WTC11 (cell line): ENCODE results near the gene DPYSL3. TPM values are rescaled to one million over a fixed set of nuclear protein-coding genes. Genes with fewer than 3 reads are reported as not detected.

ENCODE experiments used
- ATAC-seq: fragments of 200-7000 bp; cut with Tn5 transposase; 2 replicates; pipeline ENCODE4 v1.10.0; 2021; ENCODE audit warnings: mild to moderate bottlenecking, moderate library complexity
- CTCF ChIA-PET: fragments of 300-600 bp; sonication (Branson Sonifier 250); formaldehyde crosslinking; loops from one replicate; lab custom pipeline; 2021; ENCODE audit warnings: antibody characterized with exemption; lab: Charles Lee
- POLR2A ChIA-PET: fragments of 350-600 bp; sonication (Branson Sonifier 250); formaldehyde crosslinking; loops from one replicate; lab custom pipeline; 2021; ENCODE audit warnings: antibody characterized with exemption; lab: Charles Lee
- DNase-seq: peaks from one replicate; pipeline ENCODE4 v3.0.0; 2021; ENCODE audit warnings: low spot score
- H3K27ac Mint-ChIP-seq: 2 replicates; pipeline ENCODE4 v1.8.0; 2021; ENCODE audit warnings: mixed read lengths
- H3K27me3 Mint-ChIP-seq: 2 replicates; pipeline ENCODE4 v1.8.0; 2021; ENCODE audit warnings: low read depth, mild to moderate bottlenecking, moderate library complexity, mixed read lengths
- H3K36me3 Mint-ChIP-seq: 2 replicates; pipeline ENCODE4 v1.8.0; 2021; ENCODE audit warnings: mixed read lengths
- H3K4me1 Mint-ChIP-seq: 2 replicates; pipeline ENCODE4 v1.8.0; 2022; ENCODE audit warnings: mixed read lengths
- H3K4me3 Mint-ChIP-seq: 2 replicates; pipeline ENCODE4 v1.8.0; 2021; ENCODE audit warnings: mild to moderate bottlenecking, moderate library complexity, mixed read lengths
- H3K9me3 Mint-ChIP-seq: 2 replicates; pipeline ENCODE4 v1.8.0; 2021; ENCODE audit warnings: mixed read lengths
- CREM ChIP-seq: sonication (generic); formaldehyde crosslinking; IDR thresholded peaks from 2 replicates; pipeline ENCODE4 v1.8.1; 2022; ENCODE audit warnings: mild to moderate bottlenecking, missing genetic modification reagents, moderate library complexity
- ETV6 ChIP-seq: sonication (generic); formaldehyde crosslinking; IDR thresholded peaks from 2 replicates; pipeline ENCODE4 v1.8.1; 2022; ENCODE audit warnings: mild to moderate bottlenecking, missing genetic modification reagents
- FOXP1 ChIP-seq: sonication (generic); formaldehyde crosslinking; IDR thresholded peaks from 2 replicates; pipeline ENCODE4 v1.8.0; 2022; ENCODE audit warnings: missing genetic modification reagents, mild to moderate bottlenecking, moderate library complexity, borderline replicate concordance
- GRHL2 ChIP-seq: fragments of 250-450 bp; sonication (Bioruptor Pico); IDR thresholded peaks from 2 replicates; pipeline ENCODE4 v1.8.0; 2022; ENCODE audit warnings: mild to moderate bottlenecking, moderate library complexity; ENCODE audit not compliant: insufficient replicate concordance, severe bottlenecking
- JUN ChIP-seq: sonication (generic); formaldehyde crosslinking; IDR thresholded peaks from 2 replicates; pipeline ENCODE4 v1.8.0; 2023; ENCODE audit warnings: mild to moderate bottlenecking, missing genetic modification reagents
- MYBL2 ChIP-seq: sonication (generic); formaldehyde crosslinking; IDR thresholded peaks from 2 replicates; pipeline ENCODE4 v1.8.1; 2023; ENCODE audit warnings: mild to moderate bottlenecking, moderate library complexity, missing genetic modification reagents
- NFATC4 ChIP-seq: fragments of 250-450 bp; sonication (Bioruptor Pico); IDR thresholded peaks from 2 replicates; pipeline ENCODE4 v1.9.0; 2021; ENCODE audit warnings: mild to moderate bottlenecking
- NR1H2 ChIP-seq: sonication (generic); formaldehyde crosslinking; IDR thresholded peaks from 2 replicates; pipeline ENCODE4 v1.9.0; 2021; ENCODE audit warnings: mild to moderate bottlenecking, moderate library complexity, missing genetic modification reagents
- NR3C1 ChIP-seq: sonication (generic); formaldehyde crosslinking; conservative IDR thresholded peaks from 2 replicates; pipeline ENCODE4 v1.8.1; 2023; ENCODE audit warnings: low read depth, mild to moderate bottlenecking, missing genetic modification reagents
- RORB ChIP-seq: fragments of 250-450 bp; sonication (Bioruptor Pico); IDR thresholded peaks from 2 replicates; pipeline ENCODE4 v1.9.0; 2021; ENCODE audit warnings: mild to moderate bottlenecking
- SMAD4 ChIP-seq: sonication (generic); formaldehyde crosslinking; IDR thresholded peaks from 2 replicates; pipeline ENCODE4 v1.8.0; 2022; ENCODE audit warnings: mild to moderate bottlenecking, missing genetic modification reagents
- ZNF121 ChIP-seq: sonication (generic); formaldehyde crosslinking; IDR thresholded peaks from 2 replicates; pipeline ENCODE4 v1.8.0; 2023; ENCODE audit warnings: missing genetic modification reagents
- ZNF219 ChIP-seq: sonication (generic); formaldehyde crosslinking; IDR thresholded peaks from 2 replicates; pipeline ENCODE4 v1.8.0; 2023; ENCODE audit warnings: missing genetic modification reagents, mild to moderate bottlenecking, borderline replicate concordance
- ZNF263 ChIP-seq: sonication (generic); formaldehyde crosslinking; IDR thresholded peaks from 2 replicates; pipeline ENCODE4 v1.8.1; 2022; ENCODE audit warnings: low read depth, mild to moderate bottlenecking, moderate library complexity, missing genetic modification reagents
- total RNA-seq: library from RNA; stranded (reverse); gene quantifications from 3 replicates; pipeline ENCODE4 v1.2.3, GENCODE V29; 2021
- TF ChIP-seq, protein P1 (sequence below): fragments of 250-450 bp; sonication (Bioruptor Pico); IDR thresholded peaks from 2 replicates; pipeline ENCODE4 v1.9.0; 2021; ENCODE audit warnings: mild to moderate bottlenecking
- TF ChIP-seq, protein P2 (sequence below): sonication (generic); formaldehyde crosslinking; IDR thresholded peaks from 2 replicates; pipeline ENCODE4 v1.8.0; 2023; ENCODE audit warnings: missing genetic modification reagents
- TF ChIP-seq, protein P3 (sequence below): sonication (generic); formaldehyde crosslinking; IDR thresholded peaks from 2 replicates; pipeline ENCODE4 v1.8.1; 2023; ENCODE audit warnings: mild to moderate bottlenecking, missing genetic modification reagents
- TF ChIP-seq, protein P4 (sequence below): sonication (generic); formaldehyde crosslinking; IDR thresholded peaks from 2 replicates; pipeline ENCODE4 v1.8.1; 2022; ENCODE audit warnings: mild to moderate bottlenecking, moderate library complexity, missing genetic modification reagents
- TF ChIP-seq, protein P5 (sequence below): fragments of 250-450 bp; sonication (Bioruptor Pico); IDR thresholded peaks from 2 replicates; pipeline ENCODE4 v1.8.0; 2021; ENCODE audit warnings: mild to moderate bottlenecking

The DPYSL3 gene
- total RNA-seq, 1 experiment from 2014 or later: 358 TPM

DNA sequence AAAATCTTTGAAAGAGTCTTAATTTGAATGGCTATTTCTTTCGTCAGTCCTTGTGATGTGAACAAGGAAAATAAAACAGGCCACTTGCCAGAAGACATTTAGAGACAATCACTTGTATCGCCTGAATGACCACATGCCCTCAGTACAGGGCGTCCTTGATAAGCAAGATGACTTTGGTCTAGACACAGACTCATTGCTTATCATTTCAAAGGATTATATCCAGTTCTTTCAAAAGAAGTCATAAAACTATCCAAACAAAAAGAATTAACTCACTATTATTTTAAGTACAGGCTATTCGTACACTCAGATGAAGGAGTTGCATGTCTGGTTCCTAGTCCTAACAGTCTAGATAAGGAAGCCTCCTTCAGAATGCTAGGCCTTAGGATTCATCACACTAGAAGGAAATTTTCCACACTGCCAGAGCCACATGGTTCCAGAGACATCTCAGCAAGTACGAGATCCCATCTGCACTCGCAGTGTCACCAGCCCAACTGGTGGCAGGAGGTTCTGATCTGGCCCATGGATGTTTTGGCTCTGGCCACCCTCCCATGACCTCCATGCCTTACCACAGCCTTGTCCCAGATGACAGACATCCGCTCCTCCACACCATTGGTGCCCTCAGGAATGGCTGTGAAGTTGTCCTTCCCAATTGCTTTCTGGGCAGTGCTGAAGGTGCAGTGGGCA lies 109.6 kb downstream of the DPYSL3 start (continued):
- TF ChIP-seq SMAD4: no peak

DNA sequence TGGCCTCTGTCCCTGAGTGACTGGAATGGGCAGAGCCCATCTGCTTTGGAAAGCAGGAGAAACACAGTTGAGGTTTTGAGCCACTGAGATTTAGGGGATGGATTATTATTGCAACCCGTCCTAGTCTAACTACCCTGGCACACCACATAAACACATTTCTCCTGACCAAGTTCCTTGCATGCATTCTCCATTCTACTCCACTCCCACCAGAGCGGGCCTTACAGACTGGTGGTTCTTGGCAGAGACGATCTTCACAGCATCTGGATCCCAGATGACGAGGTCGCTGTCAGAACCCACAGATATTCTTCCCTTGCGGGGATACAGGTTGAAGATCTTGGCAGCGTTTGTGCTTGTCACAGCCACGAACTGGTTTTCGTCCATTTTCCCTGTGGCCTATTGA lies 111.0 kb downstream of the DPYSL3 start:
- Mint-ChIP-seq H3K4me1 (peaks cover 3% of the 10 kb centered on the region), H3K36me3 (peaks cover 83% of the 10 kb centered on the region), H3K27ac (peak overlapping the region; percentile 64; the same call in 1 of the 2 replicates), H3K4me3 (no peak overlapping the region), H3K27me3 (no peaks in the 10 kb centered on the region), H3K9me3 (no peaks in the 10 kb centered on the region)
- ChIA-PET CTCF (interaction anchor here (1.3 kb wide), 1 partner anchor 55 kb away, joined by 3 read pairs; no protein-coding TSS in a partner anchor), POLR2A (no interaction called here)
- DNase-seq: no peak
- TF ChIP-seq RORB (CRISPR knock-in tag) (no peak), ZNF219 (CRISPR knock-in tag) (no peak), NR1H2 (CRISPR knock-in tag) (no peak), ZNF263 (CRISPR knock-in tag) (no peak), MYBL2 (no peak), GRHL2 (CRISPR knock-in tag) (no peak), NR3C1 (CRISPR knock-in tag) (no peak), SMAD4 (no peak), FOXP1 (CRISPR knock-in tag) (no peak)
- TF ChIP-seq, protein P1, sequence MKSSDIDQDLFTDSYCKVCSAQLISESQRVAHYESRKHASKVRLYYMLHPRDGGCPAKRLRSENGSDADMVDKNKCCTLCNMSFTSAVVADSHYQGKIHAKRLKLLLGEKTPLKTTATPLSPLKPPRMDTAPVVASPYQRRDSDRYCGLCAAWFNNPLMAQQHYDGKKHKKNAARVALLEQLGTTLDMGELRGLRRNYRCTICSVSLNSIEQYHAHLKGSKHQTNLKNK (CRISPR knock-in tag): no peak
- TF ChIP-seq, protein P2, sequence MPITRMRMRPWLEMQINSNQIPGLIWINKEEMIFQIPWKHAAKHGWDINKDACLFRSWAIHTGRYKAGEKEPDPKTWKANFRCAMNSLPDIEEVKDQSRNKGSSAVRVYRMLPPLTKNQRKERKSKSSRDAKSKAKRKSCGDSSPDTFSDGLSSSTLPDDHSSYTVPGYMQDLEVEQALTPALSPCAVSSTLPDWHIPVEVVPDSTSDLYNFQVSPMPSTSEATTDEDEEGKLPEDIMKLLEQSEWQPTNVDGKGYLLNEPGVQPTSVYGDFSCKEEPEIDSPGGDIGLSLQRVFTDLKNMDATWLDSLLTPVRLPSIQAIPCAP (CRISPR knock-in tag): no peak
- TF ChIP-seq, all 79 proteins: peak for 0
- ATAC-seq: no peak

DNA sequence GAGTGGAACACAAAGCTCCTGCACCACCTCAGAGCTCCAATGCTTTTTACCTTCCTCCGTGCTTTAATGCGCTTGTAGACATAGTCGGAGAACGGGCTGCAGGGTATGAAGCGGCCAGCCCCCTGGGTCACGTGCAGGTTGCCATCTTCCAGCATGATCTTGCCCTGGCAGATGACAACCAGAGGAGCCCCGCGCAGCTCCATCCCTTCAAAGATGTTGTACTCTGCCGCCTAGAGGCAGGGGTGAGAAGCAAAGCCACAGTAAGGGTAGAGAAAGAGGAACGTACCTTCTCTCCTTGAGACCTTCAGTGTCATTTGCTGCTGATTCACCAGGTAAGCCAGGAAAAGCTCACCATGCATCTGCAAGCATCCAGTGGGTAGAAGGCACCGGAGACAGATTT lies 112.3 kb downstream of the DPYSL3 start:
- ATAC-seq (peak; percentile 81), DNase-seq (peak; percentile 45)
- Mint-ChIP-seq H3K9me3 (no peaks in the 10 kb centered on the region), H3K4me3 (no peak overlapping the region), H3K4me1 (peaks cover 10% of the 10 kb centered on the region), H3K36me3 (peaks cover 83% of the 10 kb centered on the region), H3K27me3 (no peaks in the 10 kb centered on the region), H3K27ac (peak overlapping the region; percentile 44; the same call in 1 of the 2 replicates)
- ChIA-PET CTCF (interaction anchor here (0.6 to 2.6 kb wide), 25 partner anchors 9 to 431 kb away, joined by 3 to 13 read pairs (median 4); partner anchors contain the start of gene STK32A), POLR2A (no interaction called here)
- TF ChIP-seq ZNF263 (CRISPR knock-in tag): no peak
- TF ChIP-seq, protein P1 (CRISPR knock-in tag): no peak
- no peak for TF ChIP-seq CREM (CRISPR knock-in tag)
- no peak for TF ChIP-seq NFATC4
- TF ChIP-seq, protein P2 (CRISPR knock-in tag): no peak
- TF ChIP-seq JUN: no peak
- TF ChIP-seq, protein P3, sequence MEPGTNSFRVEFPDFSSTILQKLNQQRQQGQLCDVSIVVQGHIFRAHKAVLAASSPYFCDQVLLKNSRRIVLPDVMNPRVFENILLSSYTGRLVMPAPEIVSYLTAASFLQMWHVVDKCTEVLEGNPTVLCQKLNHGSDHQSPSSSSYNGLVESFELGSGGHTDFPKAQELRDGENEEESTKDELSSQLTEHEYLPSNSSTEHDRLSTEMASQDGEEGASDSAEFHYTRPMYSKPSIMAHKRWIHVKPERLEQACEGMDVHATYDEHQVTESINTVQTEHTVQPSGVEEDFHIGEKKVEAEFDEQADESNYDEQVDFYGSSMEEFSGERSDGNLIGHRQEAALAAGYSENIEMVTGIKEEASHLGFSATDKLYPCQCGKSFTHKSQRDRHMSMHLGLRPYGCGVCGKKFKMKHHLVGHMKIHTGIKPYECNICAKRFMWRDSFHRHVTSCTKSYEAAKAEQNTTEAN (CRISPR knock-in tag): no peak
- TF ChIP-seq, protein P4, sequence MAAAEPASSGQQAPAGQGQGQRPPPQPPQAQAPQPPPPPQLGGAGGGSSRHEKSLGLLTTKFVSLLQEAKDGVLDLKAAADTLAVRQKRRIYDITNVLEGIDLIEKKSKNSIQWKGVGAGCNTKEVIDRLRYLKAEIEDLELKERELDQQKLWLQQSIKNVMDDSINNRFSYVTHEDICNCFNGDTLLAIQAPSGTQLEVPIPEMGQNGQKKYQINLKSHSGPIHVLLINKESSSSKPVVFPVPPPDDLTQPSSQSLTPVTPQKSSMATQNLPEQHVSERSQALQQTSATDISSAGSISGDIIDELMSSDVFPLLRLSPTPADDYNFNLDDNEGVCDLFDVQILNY (CRISPR knock-in tag): no peak
- TF ChIP-seq GRHL2 (CRISPR knock-in tag): no peak
- no peak for TF ChIP-seq ETV6
- TF ChIP-seq ZNF121 (CRISPR knock-in tag): no peak
- TF ChIP-seq, protein P5, sequence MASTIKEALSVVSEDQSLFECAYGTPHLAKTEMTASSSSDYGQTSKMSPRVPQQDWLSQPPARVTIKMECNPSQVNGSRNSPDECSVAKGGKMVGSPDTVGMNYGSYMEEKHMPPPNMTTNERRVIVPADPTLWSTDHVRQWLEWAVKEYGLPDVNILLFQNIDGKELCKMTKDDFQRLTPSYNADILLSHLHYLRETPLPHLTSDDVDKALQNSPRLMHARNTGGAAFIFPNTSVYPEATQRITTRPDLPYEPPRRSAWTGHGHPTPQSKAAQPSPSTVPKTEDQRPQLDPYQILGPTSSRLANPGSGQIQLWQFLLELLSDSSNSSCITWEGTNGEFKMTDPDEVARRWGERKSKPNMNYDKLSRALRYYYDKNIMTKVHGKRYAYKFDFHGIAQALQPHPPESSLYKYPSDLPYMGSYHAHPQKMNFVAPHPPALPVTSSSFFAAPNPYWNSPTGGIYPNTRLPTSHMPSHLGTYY: no peak
